ENCODE data around the gene BABAM1. TPM values are rescaled to one million over a fixed set of nuclear protein-coding genes. Genes with fewer than 3 reads are reported as not detected.
A peak's percentile ranks its signal among the peaks of the same experiment; 100 is the strongest.

Gene BABAM1
- total RNA-seq, 2 experiments from 2014 or later = 110 TPM

- intact Hi-C loops (cut with micrococcal nuclease) = no loop called here
- Mint-ChIP-seq H3K4me3 (peak overlapping the region; percentile 52), H3K9me3 (no peaks in the 10 kb centered on the region), H3K27ac (no peak overlapping the region), H3K36me3 (no peaks in the 10 kb centered on the region), H3K27me3 (no peaks in the 10 kb centered on the region), H3K4me1 (ENCODE audit: low read depth) (peaks cover 9% of the 10 kb centered on the region)
- POLR2A ChIA-PET = no interaction called here
- CTCF ChIA-PET = interaction anchor here (1.4 kb wide), 1 partner anchor 16 kb away, joined by 3 read pairs; no protein-coding TSS in a partner anchor
- no peak for DNase-seq
These were observed 22.4 kb upstream of the BABAM1 start for GRCh38 chr19:17244618-17245534.

DNA sequence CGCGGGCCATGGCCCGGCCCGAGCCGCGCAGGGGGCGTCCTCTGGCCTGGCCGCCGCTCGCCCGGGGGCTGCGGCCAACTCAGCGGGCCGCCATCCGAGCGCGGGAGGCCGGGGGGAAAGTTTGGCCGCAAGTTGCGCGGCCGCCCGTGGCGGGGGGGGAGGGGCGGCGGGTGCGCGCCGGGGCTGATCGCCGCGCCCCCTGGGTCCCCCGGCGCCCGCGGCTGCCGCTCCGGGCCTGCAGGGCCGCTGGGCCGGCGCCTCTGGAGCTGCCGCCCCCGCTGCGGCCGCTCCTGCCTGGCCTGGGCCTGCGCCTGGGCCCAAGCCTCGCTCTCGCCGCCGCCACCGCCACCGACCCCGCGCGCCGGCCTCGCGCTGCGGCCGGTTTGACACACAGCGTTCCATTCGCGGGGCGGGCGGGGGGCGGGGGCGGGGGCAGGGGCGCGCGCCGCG, 21.7 kb upstream of the BABAM1 start, which contains the start of gene NR2F6:
NR2F6 (minus strand) TSS at position 385 of the 450 bp plus-strand sequence. CDS start 699 bp downstream, outside the sequence.
- CTCF ChIA-PET = no interaction called here
- no peaks in the 10 kb centered on the region for H3K9me3 Mint-ChIP-seq
- H3K27me3 Mint-ChIP-seq = no peaks in the 10 kb centered on the region
- POLR2A ChIA-PET = no interaction called here
- H3K36me3 Mint-ChIP-seq = no peaks in the 10 kb centered on the region
- intact Hi-C loops (cut with micrococcal nuclease) = no loop called here
- peak within 1 kb of the TSS; percentile 82 for H3K4me3 Mint-ChIP-seq
- no peak for DNase-seq
- H3K4me1 Mint-ChIP-seq (ENCODE audit: low read depth) = peaks cover 9% of the 10 kb centered on the region
- H3K27ac Mint-ChIP-seq = peak within 1 kb of the TSS; percentile 65

DNA sequence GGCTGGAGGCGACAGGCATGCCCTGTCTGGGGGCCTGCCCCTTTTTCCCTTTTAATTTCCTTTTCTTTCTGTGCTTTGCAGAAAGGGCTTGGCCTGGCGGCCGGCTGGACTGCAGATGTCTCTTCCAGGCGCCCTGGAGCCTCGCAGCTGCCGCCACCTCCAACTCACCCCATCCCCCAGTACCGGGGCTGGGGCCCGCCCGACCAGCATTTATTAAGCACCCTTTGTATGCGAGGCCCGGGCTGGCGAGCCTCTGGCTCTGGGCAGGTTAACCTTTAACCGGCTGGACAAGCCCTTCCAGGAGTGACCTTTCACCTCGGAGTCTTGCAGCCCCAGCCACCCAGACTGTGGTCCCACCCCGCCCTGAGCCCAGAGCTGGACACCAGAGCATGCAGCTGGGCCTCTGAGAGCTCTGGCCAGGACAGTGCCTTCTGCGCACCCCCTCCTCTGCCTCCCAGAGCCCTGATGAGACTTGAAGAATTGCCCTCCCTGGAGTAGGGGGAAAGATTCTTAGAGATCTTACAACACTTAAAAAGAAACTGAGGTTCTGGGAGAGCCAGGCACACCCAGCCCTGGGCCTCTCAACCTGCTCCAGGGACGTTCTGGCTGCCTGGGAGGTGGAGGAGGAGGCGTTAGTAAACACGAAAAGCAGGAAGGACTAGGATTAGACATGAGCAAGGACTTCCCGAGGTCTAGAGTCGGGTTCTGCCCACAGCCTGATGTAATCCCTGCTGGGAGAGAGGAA, 20.4 kb upstream of the BABAM1 start:
- Mint-ChIP-seq H3K27ac (no peak overlapping the region), H3K27me3 (no peaks in the 10 kb centered on the region), H3K36me3 (no peaks in the 10 kb centered on the region), H3K9me3 (no peaks in the 10 kb centered on the region), H3K4me1 (ENCODE audit: low read depth) (peaks cover 9% of the 10 kb centered on the region), H3K4me3 (peak overlapping the region; percentile 82)
- ChIA-PET CTCF (no interaction called here), POLR2A (no interaction called here)
- intact Hi-C loops (cut with micrococcal nuclease) = no loop called here
- no peak for DNase-seq

GRCh38 chr19:17248011-17248776, 19.0 kb upstream of the BABAM1 start:
- Mint-ChIP-seq H3K4me3 (no peak overlapping the region), H3K36me3 (no peaks in the 10 kb centered on the region), H3K4me1 (ENCODE audit: low read depth) (peaks cover 9% of the 10 kb centered on the region), H3K9me3 (no peaks in the 10 kb centered on the region), H3K27me3 (no peaks in the 10 kb centered on the region), H3K27ac (no peak overlapping the region)
- CTCF ChIA-PET = interaction anchor here (1.3 kb wide), 1 partner anchor 13 kb away, joined by 6 read pairs; no protein-coding TSS in a partner anchor
- intact Hi-C loops (cut with micrococcal nuclease) = no loop called here
- no peak for DNase-seq
- POLR2A ChIA-PET = no interaction called here

- ChIA-PET POLR2A (interaction anchor here (0.7 kb wide), 1 partner anchor 24 kb away, joined by 3 read pairs; no protein-coding TSS in a partner anchor), CTCF (interaction anchor here (1.3 kb wide), 1 partner anchor 15 kb away, joined by 6 read pairs; no protein-coding TSS in a partner anchor)
- H3K27me3 Mint-ChIP-seq = no peaks in the 10 kb centered on the region
- no peaks in the 10 kb centered on the region for H3K36me3 Mint-ChIP-seq
- no peak overlapping the region for H3K4me3 Mint-ChIP-seq
- intact Hi-C loops (cut with micrococcal nuclease) = no loop called here
- DNase-seq = no peak
- peaks cover 7% of the 10 kb centered on the region for H3K4me1 Mint-ChIP-seq (ENCODE audit: low read depth)
- no peaks in the 10 kb centered on the region for H3K9me3 Mint-ChIP-seq
- no peak overlapping the region for H3K27ac Mint-ChIP-seq
These were observed 17.2 kb upstream of the BABAM1 start for GRCh38 chr19:17249887-17250548.

DNA sequence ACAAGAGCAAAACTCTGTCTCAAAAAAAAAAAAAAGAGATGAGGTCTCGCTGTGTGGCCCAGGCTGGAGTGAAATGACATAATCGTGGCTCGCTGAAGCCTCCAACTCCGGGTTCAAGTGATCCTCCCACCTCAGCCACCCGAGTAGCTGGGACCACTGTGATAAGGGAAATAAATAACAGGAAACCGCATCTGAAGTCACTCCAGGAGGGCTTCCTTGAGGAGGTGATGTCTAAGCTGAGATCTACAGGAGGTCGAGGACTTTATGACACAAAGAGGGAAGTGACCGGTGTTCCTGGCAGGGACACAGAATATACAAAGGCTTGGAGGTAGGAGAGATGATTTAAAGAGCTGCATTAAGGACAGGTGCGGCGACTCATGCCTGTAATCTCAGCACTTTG, 12.6 kb upstream of the BABAM1 start:
- Mint-ChIP-seq H3K27me3 (no peaks in the 10 kb centered on the region), H3K4me3 (no peak overlapping the region), H3K36me3 (no peaks in the 10 kb centered on the region), H3K27ac (no peak overlapping the region), H3K9me3 (no peaks in the 10 kb centered on the region), H3K4me1 (ENCODE audit: low read depth) (no peaks in the 10 kb centered on the region)
- CTCF ChIA-PET = interaction anchor here (1.0 to 2.2 kb wide), 2 partner anchors 12 to 14 kb away, joined by 3 to 6 read pairs; no protein-coding TSS in a partner anchor
- POLR2A ChIA-PET = no interaction called here
- DNase-seq = no peak
- intact Hi-C loops (cut with micrococcal nuclease) = no loop called here

DNA sequence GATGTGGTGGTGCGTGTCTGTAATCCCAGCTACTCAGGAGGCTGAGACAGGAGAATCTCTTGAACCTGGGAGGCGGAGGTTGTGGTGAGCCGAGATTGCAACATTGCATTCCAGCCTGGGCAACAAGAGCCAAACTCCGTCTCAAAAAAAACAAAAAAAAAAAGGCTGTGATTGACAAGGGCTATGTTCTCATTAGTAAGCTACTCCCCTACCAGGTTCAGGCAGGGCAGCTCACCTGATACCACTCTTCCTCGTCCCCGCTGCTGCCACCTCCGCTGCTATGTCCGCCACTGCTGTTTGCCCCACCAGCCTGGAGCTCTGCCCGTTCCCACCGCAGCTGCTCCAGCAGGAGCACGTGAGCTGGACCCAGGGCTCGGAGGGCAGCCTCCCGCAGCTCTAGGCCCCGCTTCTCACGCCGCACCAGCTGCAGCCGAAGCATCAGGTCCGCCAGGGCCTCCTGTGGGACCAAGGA, 12.1 kb upstream of the BABAM1 start:
- Mint-ChIP-seq H3K27me3 (no peaks in the 10 kb centered on the region), H3K4me3 (no peak overlapping the region), H3K27ac (no peak overlapping the region), H3K36me3 (no peaks in the 10 kb centered on the region), H3K9me3 (no peaks in the 10 kb centered on the region), H3K4me1 (ENCODE audit: low read depth) (no peaks in the 10 kb centered on the region)
- no peak for DNase-seq
- intact Hi-C loops (cut with micrococcal nuclease) = no loop called here
- CTCF ChIA-PET = interaction anchor here (1.0 to 2.2 kb wide), 4 partner anchors 11 to 134 kb away, joined by 3 to 6 read pairs (median 4); no protein-coding TSS in a partner anchor
- POLR2A ChIA-PET = no interaction called here

- Mint-ChIP-seq H3K9me3 (no peaks in the 10 kb centered on the region), H3K27me3 (no peaks in the 10 kb centered on the region), H3K36me3 (no peaks in the 10 kb centered on the region), H3K4me3 (no peak overlapping the region), H3K4me1 (ENCODE audit: low read depth) (peaks cover 5% of the 10 kb centered on the region), H3K27ac (no peak overlapping the region)
- intact Hi-C loops (cut with micrococcal nuclease) = no loop called here
- CTCF ChIA-PET = interaction anchor here (1.1 to 2.2 kb wide), 4 partner anchors 8 to 133 kb away, joined by 3 to 6 read pairs (median 4); partner anchors contain the start of gene USHBP1
- POLR2A ChIA-PET = no interaction called here
- no peak for DNase-seq
These were observed 11.1 kb upstream of the BABAM1 start for GRCh38 chr19:17256130-17256529.

DNA sequence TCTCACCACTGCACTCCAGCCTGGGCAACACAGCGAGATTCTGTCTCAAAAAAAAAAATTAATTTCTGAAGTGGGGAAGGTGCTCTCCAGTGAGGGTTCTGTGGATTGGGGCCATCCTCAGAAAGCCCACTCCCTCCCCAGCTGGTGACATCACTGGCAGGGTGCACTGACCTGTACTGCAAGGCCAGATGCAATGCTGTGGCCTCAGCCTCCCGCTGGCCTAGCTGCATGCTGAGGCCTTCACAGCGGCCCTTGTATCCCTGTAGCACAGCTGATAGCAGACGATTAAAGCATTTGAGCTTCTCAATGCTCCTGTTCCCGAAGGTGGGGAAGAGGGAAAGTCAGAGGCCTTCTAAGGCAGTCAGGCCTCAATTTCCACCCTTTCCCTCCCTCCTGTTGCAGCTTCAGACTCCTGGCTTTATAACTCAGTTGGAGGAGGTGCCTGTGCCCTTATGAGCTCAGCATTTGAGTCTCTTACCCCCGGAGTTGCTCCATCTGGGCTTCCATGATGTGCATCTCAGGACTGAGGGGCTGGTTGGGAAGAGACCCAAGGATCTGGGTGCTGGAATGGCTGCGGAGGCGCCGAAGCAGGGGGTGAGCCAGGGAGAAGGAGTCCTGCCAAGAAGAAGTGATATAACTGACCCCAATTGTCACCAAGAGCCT, 8.0 kb upstream of the BABAM1 start:
- intact Hi-C loops (cut with micrococcal nuclease) = no loop called here
- DNase-seq = no peak
- H3K4me1 Mint-ChIP-seq (ENCODE audit: low read depth) = peaks cover 5% of the 10 kb centered on the region
- no peaks in the 10 kb centered on the region for H3K9me3 Mint-ChIP-seq
- CTCF ChIA-PET = interaction anchor here (0.6 to 5.5 kb wide), 9 partner anchors 23 to 363 kb away, joined by 3 to 85 read pairs (median 4); partner anchors contain the start of genes ANKLE1 and MRPL34
- H3K36me3 Mint-ChIP-seq = no peaks in the 10 kb centered on the region
- no peaks in the 10 kb centered on the region for H3K27me3 Mint-ChIP-seq
- no peak overlapping the region for H3K4me3 Mint-ChIP-seq
- POLR2A ChIA-PET = interaction anchor here (0.6 to 1.1 kb wide), 2 partner anchors 8 to 183 kb away, joined by 3 to 4 read pairs; partner anchors contain the start of genes BABAM1 and MYO9B
- H3K27ac Mint-ChIP-seq = no peak overlapping the region

- Mint-ChIP-seq H3K9me3 (no peaks in the 10 kb centered on the region), H3K27ac (no peak overlapping the region), H3K4me1 (ENCODE audit: low read depth) (peaks cover 8% of the 10 kb centered on the region), H3K27me3 (no peaks in the 10 kb centered on the region), H3K4me3 (no peak overlapping the region), H3K36me3 (no peaks in the 10 kb centered on the region)
- DNase-seq = no peak
- CTCF ChIA-PET = interaction anchor here (0.7 to 5.5 kb wide), 18 partner anchors 9 to 362 kb away, joined by 3 to 85 read pairs (median 4); partner anchors contain the start of genes ANKLE1, MRPL34 and OCEL1
- POLR2A ChIA-PET = interaction anchor here (0.6 kb wide), 1 partner anchor 17 kb away, joined by 3 read pairs; no protein-coding TSS in a partner anchor
- intact Hi-C loops (cut with micrococcal nuclease) = no loop called here
These were observed 7.3 kb upstream of the BABAM1 start for GRCh38 chr19:17259934-17260333.
